K562 (cell line): Measurements from ENCODE around the gene LRRC1. TPM values are rescaled to one million over a fixed set of nuclear protein-coding genes. Genes with fewer than 3 reads are reported as not detected.

Experiments used
- ATAC-seq: fragments of 200-7000 bp; cut with Tn5 transposase; 3 replicates; pipeline ENCODE4 v1.9.1; 2020; ENCODE audit warnings: moderate library complexity
- BruUV-seq: library from RNA; stranded (reverse); fragments of 400-500 nt; replicated peaks from 2 replicates; lab custom pipeline; 2021; lab: Mats Ljungman, UMichigan
- CTCF ChIA-PET: fragments of 300-600 bp; formaldehyde crosslinking; extraction: SDS; loops from one replicate; lab custom pipeline; 2021; ENCODE audit warnings: low intra/inter-chr PET ratio; lab: Yijun Ruan, JAX
- POLR2A ChIA-PET: fragments of 300-600, 350-650 bp; sonication (Branson Sonifier 250); formaldehyde crosslinking; extraction: SDS; loops from one replicate; lab custom pipeline; 2021; ENCODE audit warnings: antibody characterized with exemption, inconsistent platforms; lab: Yijun Ruan, JAX
- DNase-seq, 4 experiments: peaks; one replicate each; pipeline versions ENCODE4 v3.0.0 to v3.0.0-alpha.2; 2011 to 2018; ENCODE audit warnings: low spot score in 3 of 4, mixed read lengths in 3 of 4; ENCODE audit errors: extremely low read depth in 1 of 4
- FAIRE-seq: peaks from 2 replicates; lab custom pipeline; 2011; peaks lifted over from hg19 to GRCh38; lab: Jason Lieb, UNC
- H2AFZ ChIP-seq: 2 replicates; pipeline ENCODE4 v1.6.0; 2011; ENCODE audit warnings: low read depth, low read length, control low read depth, inconsistent platforms
- H3K27ac ChIP-seq: fragments of 200-600 bp; 3 replicates; pipeline ENCODE4 v1.8.0; 2011; ENCODE audit warnings: low read depth, mild to moderate bottlenecking, control low read depth, inconsistent platforms, low read length, moderate library complexity, mixed read lengths; ENCODE audit errors: extremely low read depth
- H3K27me3 ChIP-seq, 2 experiments: fragments of 300-600 bp in 1 of 2; 2 replicates in 1 of 2; 3 replicates in 1 of 2; pipeline versions ENCODE4 v1.6.0 to v1.8.0; 2011; ENCODE audit warnings: inconsistent platforms in 2 of 2, low read length in 2 of 2, mild to moderate bottlenecking in 1 of 2, mixed read lengths in 1 of 2, moderate library complexity in 1 of 2; ENCODE audit not compliant: control insufficient read depth in 2 of 2, insufficient read depth in 2 of 2
- H3K36me3 ChIP-seq: fragments of 300-600 bp; 3 replicates; pipeline ENCODE4 v1.8.0; 2011; ENCODE audit warnings: mild to moderate bottlenecking, low read length, inconsistent platforms; ENCODE audit not compliant: control insufficient read depth, insufficient read depth
- H3K4me1 ChIP-seq, 2 experiments: fragments of 200-600 bp in 1 of 2; replicated peaks in 1 of 2; 2 replicates in 1 of 2; 3 replicates in 1 of 2; pipeline versions ENCODE4 v1.5.1 to v1.8.0; 2011; ENCODE audit warnings: inconsistent platforms in 2 of 2, low read length in 2 of 2, mild to moderate bottlenecking in 1 of 2, mixed read lengths in 1 of 2, moderate library complexity in 1 of 2; ENCODE audit not compliant: control insufficient read depth in 2 of 2, insufficient read depth in 2 of 2
- H3K4me2 ChIP-seq: 2 replicates; pipeline ENCODE4 v1.6.1; 2011; ENCODE audit warnings: low read length, control low read depth, inconsistent platforms, mixed read lengths; ENCODE audit not compliant: insufficient read depth
- H3K4me3 ChIP-seq: fragments of 200-600 bp; sonication (generic), shearing (Covaris generic); 2 replicates; pipeline ENCODE4 v1.5.1; 2016; ENCODE audit warnings: control low read depth, inconsistent platforms
- H3K79me2 ChIP-seq: fragments of 200-600 bp; 3 replicates; pipeline ENCODE4 v1.8.0; 2011; ENCODE audit warnings: low read length, inconsistent platforms; ENCODE audit not compliant: control insufficient read depth, insufficient read depth
- H3K9ac ChIP-seq, 2 experiments: 2 replicates each; pipeline versions ENCODE4 v1.6.0 to v1.6.1; 2011; ENCODE audit warnings: low read depth in 2 of 2, low read length in 2 of 2, control low read depth in 1 of 2, inconsistent platforms in 1 of 2, mild to moderate bottlenecking in 1 of 2, mixed read lengths in 1 of 2; ENCODE audit not compliant: insufficient read depth in 1 of 2
- H3K9me1 ChIP-seq: one replicate; pipeline ENCODE4 v1.6.0; 2011; ENCODE audit warnings: inconsistent platforms, mild to moderate bottlenecking, low read length, moderate library complexity; ENCODE audit not compliant: control insufficient read depth, insufficient read depth
- H3K9me3 ChIP-seq: replicated peaks from 2 replicates; pipeline ENCODE4 v1.5.1; 2011; ENCODE audit warnings: low read depth, low read length, inconsistent platforms; ENCODE audit not compliant: control insufficient read depth, insufficient read depth
- H4K20me1 ChIP-seq: replicated peaks from 2 replicates; pipeline ENCODE4 v1.6.1; 2011; ENCODE audit warnings: low read length, inconsistent platforms, mixed read lengths; ENCODE audit not compliant: control insufficient read depth, insufficient read depth
- ASH1L ChIP-seq: fragments of 450-650 bp; IDR thresholded peaks from 2 replicates; pipeline ENCODE4 v1.6.1; 2018; ENCODE audit warnings: borderline replicate concordance, mild to moderate bottlenecking, low read depth; ENCODE audit not compliant: partially characterized antibody
- BMI1 ChIP-seq: fragments of 150-350 bp; IDR thresholded peaks from 2 replicates; pipeline ENCODE4 v1.6.1; 2014; ENCODE audit warnings: low read length
- CREM ChIP-seq: IDR thresholded peaks from 2 replicates; pipeline ENCODE4 v1.6.1; 2014; ENCODE audit warnings: antibody characterized with exemption, low read depth
- EHMT2 ChIP-seq: fragments of 450-650 bp; IDR thresholded peaks from 2 replicates; pipeline ENCODE4 v1.6.1; 2018; ENCODE audit warnings: antibody characterized with exemption
- JUNB ChIP-seq: fragments of 450-650 bp; formaldehyde crosslinking; conservative IDR thresholded peaks from 2 replicates; pipeline ENCODE4 v1.4.0; 2020; ENCODE audit warnings: mild to moderate bottlenecking
- MYNN ChIP-seq, 2 experiments: sonication (generic); formaldehyde crosslinking in 1 of 2; IDR thresholded peaks; 2 replicates each; pipeline versions ENCODE4 v1.5.0 to v1.6.1; 2016 to 2020; ENCODE audit warnings: antibody characterized with exemption in 1 of 2, missing genetic modification reagents in 1 of 2
- NFIC ChIP-seq: fragments of 450-650 bp; IDR thresholded peaks from 2 replicates; pipeline ENCODE4 v1.6.1; 2017; ENCODE audit warnings: mild to moderate bottlenecking, inconsistent platforms
- SLC30A9 ChIP-seq: fragments of 250-450 bp; sonication (Bioruptor Pico); IDR thresholded peaks from 2 replicates; pipeline ENCODE4 v1.8.0; 2022; ENCODE audit warnings: mild to moderate bottlenecking, moderate library complexity
- TAF9B ChIP-seq: fragments of 450-650 bp; IDR thresholded peaks from 2 replicates; pipeline ENCODE4 v1.6.1; 2018; ENCODE audit warnings: mild to moderate bottlenecking; ENCODE audit not compliant: partially characterized antibody
- TFAM ChIP-seq: fragments of 250-450 bp; sonication (Bioruptor Pico); conservative IDR thresholded peaks from 2 replicates; pipeline ENCODE4 v1.5.0; 2021; ENCODE audit warnings: mild to moderate bottlenecking, moderate library complexity
- ZNF165 ChIP-seq: fragments of 250-450 bp; sonication (Bioruptor Pico); IDR thresholded peaks from 2 replicates; pipeline ENCODE4 v1.4.0; 2020; ENCODE audit warnings: borderline replicate concordance
- ZNF316 ChIP-seq: fragments of 450-650 bp; IDR thresholded peaks from 2 replicates; pipeline ENCODE4 v1.6.1; 2016
- ZNF717 ChIP-seq: fragments of 250-450 bp; sonication (Bioruptor Pico); IDR thresholded peaks from 2 replicates; pipeline ENCODE4 v1.5.0; 2021
- WGBS: fragments of 100-300 bp; shearing (Covaris generic); methylation state at CpG from one replicate; pipeline ENCODE4 v1.1.6; 2016; ENCODE audit warnings: low coverage, mixed read lengths; ENCODE audit not compliant: insufficient coverage; ENCODE audit errors: missing lambda C conversion rate; 5-methylcytosine and 5-hydroxymethylcytosine counted together
- in situ Hi-C: fragments of 300-500 bp; cut with MboI; formaldehyde crosslinking; loops from 4 replicates; pipeline ENCODE4 v1.15.0; 2018; ENCODE audit warnings: inconsistent platforms, mixed read lengths
- intact Hi-C: fragments of 100-400 bp; cut with micrococcal nuclease; formaldehyde crosslinking; loops from 2 replicates; pipeline ENCODE4 v1.14.2; 2022
- polyA plus RNA-seq, 8 experiments: library from polyadenylated mRNA; depleted of rRNA in 4 of 8; stranded (reverse) in 5 of 8; unstranded in 3 of 8; fragments of >200 nt; fragmentation: Nextera tagmentation in 2 of 8; fragmentation: Illumina TruSeq in 1 of 8; extraction: Ambion mirVana in 2 of 8; extraction: Trizol in 1 of 8; gene quantifications; 2 replicates each; pipeline versions ENCODE4 v1.2.1 to v1.2.3, GENCODE V29; 2011 to 2014; ENCODE audit warnings: inconsistent platforms in 1 of 8, missing spikeins in 1 of 8
- total RNA-seq, 7 experiments: library from RNA; depleted of rRNA in 6 of 7; stranded (reverse); fragments of >200 nt in 6 of 7; fragmentation: Illumina TruSeq in 2 of 7; extraction: Trizol in 2 of 7; gene quantifications; 2 replicates each; pipeline versions ENCODE4 v1.2.1 to v1.2.3, GENCODE V29; 2011 to 2021; ENCODE audit warnings: low replicate concordance in 1 of 7
- TF ChIP-seq, protein P1 (sequence below): fragments of 450-650 bp; IDR thresholded peaks from 2 replicates; pipeline ENCODE4 v1.6.1; 2016
- TF ChIP-seq, protein P2 (sequence below): fragments of 250-450 bp; sonication (Bioruptor Pico); IDR thresholded peaks from 2 replicates; pipeline ENCODE4 v1.8.0; 2021; ENCODE audit warnings: borderline replicate concordance, mild to moderate bottlenecking, moderate library complexity; ENCODE audit not compliant: poor library complexity, severe bottlenecking

The LRRC1 gene
- total and polyA plus RNA-seq, 9 of the 15 experiments (the other 6 are each of a cell fraction or from before 2014, with no cell fraction given): not detected

DNA sequence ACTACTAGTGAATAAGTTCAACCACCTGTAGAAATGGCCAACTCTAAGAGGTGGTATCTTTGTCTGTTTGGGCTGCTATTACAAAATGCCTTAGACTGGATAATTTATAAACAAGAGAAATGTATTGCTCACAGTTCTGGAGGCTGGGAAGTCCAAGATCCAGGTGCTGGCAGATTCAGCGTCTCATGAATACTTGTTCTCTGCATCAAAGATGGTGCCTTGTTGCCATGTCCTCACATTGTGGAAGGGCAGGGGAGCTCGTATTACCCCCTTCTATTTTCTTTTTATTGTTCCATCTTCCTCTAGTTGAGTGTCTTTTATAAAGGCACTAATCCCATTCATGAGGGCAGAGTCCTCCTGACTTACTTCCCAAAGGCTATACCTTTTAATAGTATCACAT, 58.0 kb downstream of the LRRC1 start:
- no peaks in the 10 kb centered on the region for H3K36me3 ChIP-seq
- no peaks in the 10 kb centered on the region for H4K20me1 ChIP-seq
- no TSS peak for BruUV-seq
- no peak for TF ChIP-seq ZNF717 (CRISPR knock-in tag)
- TF ChIP-seq TAF9B: no peak
- H3K27ac ChIP-seq: no peak overlapping the region
- intact Hi-C loops (no loop called here), in situ Hi-C loops (no loop called here)
- WGBS: 0% methylated on average over 2 of the region's 2 CpGs
- DNase-seq (no peak), ATAC-seq (no peak), FAIRE-seq (no peak)
- no peak overlapping the region for H2AFZ ChIP-seq
- no peaks in the 10 kb centered on the region for H3K4me1 ChIP-seq
- CTCF ChIA-PET: no interaction called here
- H3K27me3 ChIP-seq: no peaks in the 10 kb centered on the region
- H3K79me2 ChIP-seq: no peaks in the 10 kb centered on the region
- no peak overlapping the region for H3K9ac ChIP-seq
- no peaks in the 10 kb centered on the region for H3K9me3 ChIP-seq
- H3K4me2 ChIP-seq: no peak overlapping the region
- no peak overlapping the region for H3K4me3 ChIP-seq
- POLR2A ChIA-PET: no interaction called here
- no peaks in the 10 kb centered on the region for H3K9me1 ChIP-seq

DNA sequence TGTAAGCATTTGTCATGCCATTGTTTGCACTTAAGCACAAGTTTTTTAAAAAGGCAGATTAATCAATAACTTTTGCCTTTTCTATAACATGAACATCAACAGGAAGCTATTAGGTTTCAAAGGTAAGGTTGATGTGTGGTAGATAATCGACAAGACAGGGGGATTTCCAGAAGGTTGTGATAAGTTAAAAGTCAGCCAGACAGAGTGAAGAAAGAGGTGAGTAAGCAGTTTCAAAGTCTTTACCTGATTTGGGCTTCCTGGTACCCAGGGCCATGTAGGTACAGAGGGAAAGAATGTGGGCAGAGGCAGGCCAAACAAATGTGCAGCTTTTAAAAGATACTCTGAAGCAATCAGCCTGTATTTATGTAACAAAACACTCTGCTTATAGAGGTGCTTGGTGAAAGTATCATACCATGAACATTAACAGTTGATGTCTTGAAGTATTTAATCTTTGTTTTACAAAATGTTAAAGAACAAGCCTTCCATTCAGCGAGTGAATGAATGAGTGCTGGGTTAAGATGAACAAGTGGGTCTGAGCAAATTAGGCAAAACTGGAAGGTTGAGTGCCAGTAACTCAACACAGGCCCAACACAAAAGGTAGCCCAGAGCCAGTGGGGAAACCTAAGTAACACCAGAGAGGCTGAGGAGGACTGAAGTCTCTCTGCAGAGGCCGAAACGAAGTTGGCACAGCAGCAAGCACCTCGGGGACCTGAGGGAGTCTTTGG, 60.2 kb downstream of the LRRC1 start:
- WGBS: 0% methylated on average over 5 of the region's 5 CpGs
- POLR2A ChIA-PET: no interaction called here
- no peaks in the 10 kb centered on the region for H3K9me1 ChIP-seq
- DNase-seq (no peak), FAIRE-seq (no peak), ATAC-seq (no peak)
- no peak overlapping the region for H3K9ac ChIP-seq
- H4K20me1 ChIP-seq: no peaks in the 10 kb centered on the region
- H3K4me3 ChIP-seq: no peak overlapping the region
- no peak overlapping the region for H2AFZ ChIP-seq
- H3K36me3 ChIP-seq: no peaks in the 10 kb centered on the region
- CTCF ChIA-PET: interaction anchor here (0.6 kb wide), 1 partner anchor 25 kb away, joined by 3 read pairs; no protein-coding TSS in a partner anchor
- H3K4me1 ChIP-seq: no peaks in the 10 kb centered on the region
- H3K79me2 ChIP-seq: no peaks in the 10 kb centered on the region
- no TSS peak for BruUV-seq
- H3K9me3 ChIP-seq: no peaks in the 10 kb centered on the region
- intact Hi-C loops: no loop called here
- H3K27me3 ChIP-seq: no peaks in the 10 kb centered on the region
- in situ Hi-C loops: no loop called here
- no peak overlapping the region for H3K27ac ChIP-seq
- no peak overlapping the region for H3K4me2 ChIP-seq
- no peak for TF ChIP-seq JUNB (CRISPR knock-in tag)
- no peak for TF ChIP-seq MYNN (IDR thresholded peaks at IDR 0.05)
- TF ChIP-seq MYNN (CRISPR knock-in tag; IDR thresholded peaks at IDR 0.05): no peak
- no peak for TF ChIP-seq CREM
- TF ChIP-seq SLC30A9 (CRISPR knock-in tag): no peak
- no peak for TF ChIP-seq ASH1L
- TF ChIP-seq EHMT2: no peak
- no peak for TF ChIP-seq TFAM (CRISPR knock-in tag)
- TF ChIP-seq, protein P1, sequence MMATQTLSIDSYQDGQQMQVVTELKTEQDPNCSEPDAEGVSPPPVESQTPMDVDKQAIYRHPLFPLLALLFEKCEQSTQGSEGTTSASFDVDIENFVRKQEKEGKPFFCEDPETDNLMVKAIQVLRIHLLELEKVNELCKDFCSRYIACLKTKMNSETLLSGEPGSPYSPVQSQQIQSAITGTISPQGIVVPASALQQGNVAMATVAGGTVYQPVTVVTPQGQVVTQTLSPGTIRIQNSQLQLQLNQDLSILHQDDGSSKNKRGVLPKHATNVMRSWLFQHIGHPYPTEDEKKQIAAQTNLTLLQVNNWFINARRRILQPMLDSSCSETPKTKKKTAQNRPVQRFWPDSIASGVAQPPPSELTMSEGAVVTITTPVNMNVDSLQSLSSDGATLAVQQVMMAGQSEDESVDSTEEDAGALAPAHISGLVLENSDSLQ: no peak
- TF ChIP-seq ZNF165: no peak
- TF ChIP-seq NFIC: no peak
- no peak for TF ChIP-seq BMI1
- TF ChIP-seq, protein P2, sequence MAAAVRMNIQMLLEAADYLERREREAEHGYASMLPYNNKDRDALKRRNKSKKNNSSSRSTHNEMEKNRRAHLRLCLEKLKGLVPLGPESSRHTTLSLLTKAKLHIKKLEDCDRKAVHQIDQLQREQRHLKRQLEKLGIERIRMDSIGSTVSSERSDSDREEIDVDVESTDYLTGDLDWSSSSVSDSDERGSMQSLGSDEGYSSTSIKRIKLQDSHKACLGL: no peak
- no peak for TF ChIP-seq ZNF316
